ENCODE measurements around the gene SPTAN1.
"Not testable (repeated sequence)": the region's sequence is repeated elsewhere in the genome, so short reads cannot be mapped to it uniquely, and the experiment has no call there.

Gene SPTAN1

DNA sequence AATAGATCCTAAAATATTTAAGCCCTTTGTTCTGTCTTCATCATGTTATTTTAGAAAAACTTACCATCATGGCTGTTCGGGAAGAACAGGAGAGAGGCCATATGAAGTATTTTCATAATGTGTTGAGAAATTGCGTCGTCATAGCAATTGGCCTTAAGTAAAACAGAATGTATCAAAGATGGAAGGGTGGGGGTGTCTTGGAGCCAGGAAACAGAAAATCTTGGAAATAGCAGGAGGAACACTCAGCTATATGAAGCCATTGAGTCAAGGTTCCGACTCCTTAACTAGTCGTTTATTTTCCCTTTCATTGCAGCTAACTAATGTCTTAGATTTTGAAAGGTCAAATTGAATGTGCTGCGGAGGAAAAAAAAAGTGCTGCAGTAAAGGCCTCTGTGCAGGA, 1.3 kb downstream of the SPTAN1 start:
- peak; percentile 77 for DNase-seq (ENCODE audit: low read depth)

GRCh38 chr9:128554155-128554862, 1.9 kb downstream of the SPTAN1 start:
- DNase-seq (ENCODE audit: low read depth) = peak; percentile 60

- no peak for DNase-seq (ENCODE audit: low read depth)
These were observed 2.9 kb downstream of the SPTAN1 start for GRCh38 chr9:128555180-128555721.

GRCh38 chr9:128556276-128556675, 3.9 kb downstream of the SPTAN1 start:
- no peak for DNase-seq (ENCODE audit: low read depth)

DNA sequence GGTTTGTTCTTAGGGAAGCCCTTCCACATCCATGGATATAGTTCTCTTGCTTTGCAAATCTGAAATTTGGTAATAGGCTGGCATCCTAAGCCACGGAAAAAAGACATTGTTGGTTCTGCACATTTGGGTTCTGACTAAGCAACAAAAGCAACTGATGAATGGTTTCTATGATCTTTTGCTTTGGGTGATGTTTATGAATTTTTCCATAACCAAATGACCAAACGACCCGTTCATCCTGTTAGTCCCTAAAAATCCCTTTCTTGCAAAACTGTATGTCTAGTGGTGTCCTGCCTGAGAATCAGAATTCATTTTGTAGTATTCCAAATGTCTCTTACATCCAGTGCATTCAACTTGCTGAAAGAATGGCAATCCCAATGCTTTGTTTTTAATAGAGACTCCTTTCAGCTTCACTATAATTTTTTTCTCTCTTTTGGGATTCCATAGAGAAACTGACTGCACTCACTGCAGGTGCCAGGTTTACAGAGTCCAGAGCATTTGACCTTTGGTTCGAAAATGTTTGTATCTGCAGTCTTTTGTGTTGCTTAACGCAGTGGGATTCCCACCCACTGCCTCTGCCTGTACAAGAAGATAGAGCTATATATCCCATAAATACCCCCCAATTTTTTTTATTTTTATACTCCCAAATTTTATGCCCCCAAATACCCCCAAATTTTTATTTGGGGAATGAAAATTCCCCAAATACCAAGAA, 4.7 kb downstream of the SPTAN1 start:
- no peak for DNase-seq (ENCODE audit: low read depth)

DNA sequence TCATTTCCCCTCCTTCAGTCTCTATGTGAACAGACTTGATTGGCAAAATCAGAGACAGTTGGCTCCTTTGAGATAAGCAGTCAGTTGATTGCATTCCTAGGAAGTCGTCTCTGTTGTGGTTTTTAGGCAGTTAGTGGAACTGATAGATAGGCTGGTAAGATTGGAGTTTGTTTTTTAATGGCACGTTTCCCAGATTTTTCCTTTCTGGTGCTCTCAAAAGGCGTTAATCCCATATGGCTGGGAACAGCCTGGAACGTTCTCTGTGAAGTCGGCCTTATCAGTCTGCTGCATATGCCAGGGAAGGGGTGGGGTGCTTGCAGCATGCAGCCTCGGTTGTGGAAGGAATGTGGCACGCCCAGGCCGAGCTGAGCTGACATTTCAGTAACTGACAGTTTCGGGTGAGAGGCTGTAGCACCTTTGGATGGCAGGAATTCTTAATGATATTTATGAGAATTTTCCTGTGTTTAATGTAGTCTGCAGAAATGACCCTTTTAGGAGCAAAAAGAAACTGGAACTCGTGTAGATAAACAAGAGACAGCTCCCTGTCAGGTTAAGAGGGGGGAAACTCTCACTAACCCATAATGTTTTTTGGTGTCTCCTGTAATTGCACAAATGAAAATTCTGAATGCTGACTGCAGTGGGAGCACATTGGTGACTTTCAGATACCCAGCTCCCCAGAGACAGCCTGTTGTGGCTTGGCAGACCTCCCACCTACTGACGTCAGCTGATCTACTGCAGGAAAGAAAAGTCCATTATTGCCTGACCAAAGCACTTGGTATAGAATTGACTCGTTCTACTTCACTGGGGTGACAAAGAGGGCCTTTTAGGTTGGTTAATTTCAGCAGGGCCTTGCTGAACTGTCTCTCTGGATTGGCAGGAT, 6.3 kb downstream of the SPTAN1 start:
- peak; percentile 79 for DNase-seq (ENCODE audit: low read depth)

DNA sequence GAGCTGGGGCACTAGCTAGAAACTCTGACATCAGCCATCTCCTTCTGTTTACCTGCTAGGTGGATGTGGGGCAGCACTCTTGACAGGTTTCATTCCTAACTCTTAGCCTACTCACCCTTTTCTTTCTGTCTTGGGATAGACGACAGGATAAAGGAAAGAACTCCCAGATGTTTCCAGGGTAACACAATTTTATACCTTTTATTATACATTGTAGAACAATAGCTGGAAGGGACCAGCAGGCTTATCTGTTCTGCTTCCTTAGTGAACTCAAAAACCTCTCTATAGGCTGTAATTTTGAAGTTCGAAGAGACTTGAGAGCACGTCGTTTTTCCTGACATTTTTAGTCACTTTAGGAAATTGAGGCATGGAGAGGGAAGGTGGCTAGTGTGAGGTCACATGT, 13.2 kb downstream of the SPTAN1 start:
- no peak for DNase-seq (ENCODE audit: low read depth)

DNA sequence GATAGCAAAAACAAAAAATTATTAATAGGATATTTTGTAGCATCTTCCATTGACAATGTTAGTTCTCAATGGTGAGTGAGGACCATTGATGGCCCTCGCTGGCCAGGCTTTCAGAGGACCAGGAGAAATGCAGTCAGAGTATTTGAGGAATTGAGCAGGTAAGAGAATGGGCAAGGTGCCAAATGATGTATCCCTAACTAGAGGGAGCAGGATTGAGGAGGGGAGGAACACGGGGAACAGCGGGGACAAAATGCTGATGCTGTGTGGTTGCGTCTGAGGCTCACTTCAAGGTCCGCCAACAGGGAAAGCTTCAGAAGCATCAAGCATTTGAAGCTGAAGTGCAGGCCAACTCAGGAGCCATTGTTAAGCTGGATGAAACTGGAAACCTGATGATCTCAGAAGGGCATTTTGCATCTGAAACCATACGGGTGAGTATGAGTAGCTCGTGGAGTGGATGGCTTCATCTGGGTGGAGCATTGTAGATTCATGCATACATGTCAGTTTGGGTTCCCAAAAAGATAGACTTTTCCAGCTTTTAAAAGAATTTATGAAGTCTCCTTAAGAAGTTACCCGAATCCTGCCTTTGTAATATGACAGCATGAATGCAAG, 16.2 kb downstream of the SPTAN1 start:
- no peak for DNase-seq (ENCODE audit: low read depth)

GRCh38 chr9:128575469-128575868, 23.1 kb downstream of the SPTAN1 start:
- peak; percentile 71 for DNase-seq (ENCODE audit: low read depth)

DNA sequence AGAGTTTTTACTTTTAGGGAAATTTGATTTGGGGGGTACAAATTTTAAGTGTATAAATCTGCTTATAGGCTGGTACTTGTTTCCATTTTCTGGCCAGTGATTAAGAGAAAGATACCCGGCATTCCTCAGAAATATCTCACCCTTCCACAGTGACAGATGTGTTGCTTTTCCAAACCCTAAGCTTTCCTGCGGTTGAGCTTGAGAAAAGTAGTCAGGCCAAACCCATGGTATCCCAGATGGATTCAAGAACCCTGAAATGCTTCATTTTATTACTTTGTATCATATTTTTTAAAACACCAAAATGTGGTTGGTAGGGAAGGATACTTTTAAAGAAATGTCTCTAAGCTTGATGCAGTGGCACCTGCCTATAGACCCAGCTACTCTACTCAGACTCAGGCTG, 23.5 kb downstream of the SPTAN1 start:
- no peak for DNase-seq (ENCODE audit: low read depth)

DNA sequence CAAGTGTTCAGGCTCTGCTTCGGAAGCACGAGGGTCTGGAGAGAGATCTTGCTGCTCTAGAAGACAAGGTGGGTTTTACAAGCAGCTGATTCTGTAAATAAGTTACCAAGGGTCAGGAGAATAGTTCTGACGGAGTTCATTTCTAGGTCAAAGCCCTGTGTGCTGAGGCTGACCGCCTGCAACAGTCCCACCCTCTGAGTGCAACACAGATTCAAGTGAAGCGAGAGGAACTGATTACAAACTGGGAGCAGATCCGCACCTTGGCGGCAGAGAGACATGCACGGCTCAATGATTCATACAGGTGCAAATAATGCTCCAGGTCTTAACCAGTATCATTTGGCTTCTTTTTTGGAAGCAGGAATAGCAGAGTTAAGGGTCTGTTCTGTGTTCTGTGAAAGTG, 24.8 kb downstream of the SPTAN1 start:
- no peak for DNase-seq (ENCODE audit: low read depth)

DNA sequence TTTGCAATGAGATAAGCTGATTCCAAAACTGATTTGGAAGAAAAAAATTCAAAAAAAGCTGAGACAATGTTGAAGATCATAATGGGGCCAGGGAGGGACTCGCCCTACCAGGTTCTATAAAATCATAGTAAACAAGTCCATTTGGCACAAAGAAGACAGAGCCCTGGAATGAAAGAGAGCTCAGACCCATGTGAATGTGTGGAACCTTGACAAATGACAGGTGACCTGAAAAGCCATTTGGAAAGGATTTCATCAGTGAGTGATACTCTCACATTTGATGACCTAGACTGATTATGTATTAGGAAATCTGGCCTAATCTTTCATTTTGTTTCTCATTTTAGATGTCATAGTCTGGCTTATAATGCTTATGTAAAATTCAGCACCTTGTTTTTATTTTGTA, 26.8 kb downstream of the SPTAN1 start:
- DNase-seq (ENCODE audit: low read depth) = no peak

DNA sequence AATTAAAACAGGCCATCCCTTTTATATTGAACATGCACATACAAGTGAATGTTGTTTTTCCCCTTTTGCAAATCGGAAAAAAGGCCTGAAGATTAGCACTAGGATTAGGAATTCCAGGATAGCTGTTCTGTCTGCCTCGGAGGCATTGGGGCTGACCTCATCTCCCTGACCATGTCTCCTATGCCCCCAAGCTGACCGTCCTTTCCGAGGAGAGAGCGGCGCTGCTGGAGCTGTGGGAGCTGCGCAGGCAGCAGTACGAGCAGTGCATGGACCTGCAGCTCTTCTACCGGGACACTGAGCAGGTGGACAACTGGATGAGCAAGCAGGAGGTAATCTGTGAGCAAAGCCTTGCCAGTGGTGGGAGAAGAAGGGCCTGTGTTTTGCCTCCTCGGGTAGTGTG, 28.3 kb downstream of the SPTAN1 start:
- DNase-seq (ENCODE audit: low read depth) = no peak

- not testable (repeated sequence) for DNase-seq (ENCODE audit: low read depth)
These were observed 32.8 kb downstream of the SPTAN1 start for GRCh38 chr9:128585155-128585554.

- not testable (repeated sequence) for DNase-seq (ENCODE audit: low read depth)
These were observed 34.5 kb downstream of the SPTAN1 start for GRCh38 chr9:128586934-128587333.

DNA sequence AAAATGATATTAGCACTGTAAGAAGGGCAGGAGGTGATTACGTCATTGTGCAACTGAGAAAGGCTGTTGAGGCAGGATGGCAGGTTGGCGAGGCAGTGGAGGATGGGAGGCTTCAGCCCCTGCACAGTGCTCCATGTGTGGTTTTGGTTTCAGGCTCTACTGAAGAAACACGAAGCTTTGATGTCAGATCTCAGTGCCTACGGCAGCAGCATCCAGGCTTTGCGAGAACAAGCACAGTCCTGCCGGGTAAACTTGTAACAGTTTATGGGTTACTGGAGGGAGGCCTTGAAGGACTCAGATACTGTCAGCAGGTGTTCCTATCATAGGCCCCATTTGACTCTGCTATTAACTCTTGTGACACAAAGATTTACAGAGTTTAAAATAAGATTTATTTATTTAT, 35.1 kb downstream of the SPTAN1 start:
- DNase-seq (ENCODE audit: low read depth) = no peak

GRCh38 chr9:128588581-128589233, 36.3 kb downstream of the SPTAN1 start:
- DNase-seq (ENCODE audit: low read depth) = no peak

- no peak for DNase-seq (ENCODE audit: low read depth)
These were observed 40.7 kb downstream of the SPTAN1 start for GRCh38 chr9:128593039-128593438.

- DNase-seq (ENCODE audit: low read depth) = no peak
These were observed 41.5 kb downstream of the SPTAN1 start for GRCh38 chr9:128593856-128594255.

- no peak for DNase-seq (ENCODE audit: low read depth)
These were observed 43.1 kb downstream of the SPTAN1 start for GRCh38 chr9:128595471-128595870.

DNA sequence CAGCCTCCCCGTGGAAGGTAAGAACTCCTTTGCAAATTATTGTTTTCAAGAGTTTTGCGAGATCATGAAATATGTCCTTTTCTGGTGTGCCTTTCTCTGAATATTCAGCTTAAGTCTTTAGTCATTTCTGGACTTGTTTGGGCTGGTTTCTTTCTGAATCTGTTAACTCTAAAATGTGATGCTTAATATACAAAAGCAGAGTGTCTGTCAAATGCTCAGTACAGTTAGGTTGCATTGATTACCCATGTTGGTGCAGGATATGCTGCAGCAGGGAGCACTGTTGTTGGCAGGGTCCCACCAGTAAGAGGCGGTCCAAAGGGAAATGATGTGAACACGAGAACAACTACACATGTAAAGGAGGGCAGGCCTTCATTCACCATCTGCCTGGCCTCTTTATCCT, 47.7 kb downstream of the SPTAN1 start:
- no peak for DNase-seq (ENCODE audit: low read depth)

GRCh38 chr9:128603697-128604096, 51.3 kb downstream of the SPTAN1 start:
- no peak for DNase-seq (ENCODE audit: low read depth)

Measured in stromal cell of bone marrow (primary cell).